GM19324 (cell line): ENCODE data around the gene JOSD2.

ENCODE experiments used
- ATAC-seq: cut with Tn5 transposase; IDR thresholded peaks from one replicate; pipeline ENCODE4 v1.9.1; 2021; ENCODE audit warnings: mild to moderate bottlenecking, moderate library complexity; ENCODE audit not compliant: unreplicated experiment, low FRiP score

Gene JOSD2

DNA sequence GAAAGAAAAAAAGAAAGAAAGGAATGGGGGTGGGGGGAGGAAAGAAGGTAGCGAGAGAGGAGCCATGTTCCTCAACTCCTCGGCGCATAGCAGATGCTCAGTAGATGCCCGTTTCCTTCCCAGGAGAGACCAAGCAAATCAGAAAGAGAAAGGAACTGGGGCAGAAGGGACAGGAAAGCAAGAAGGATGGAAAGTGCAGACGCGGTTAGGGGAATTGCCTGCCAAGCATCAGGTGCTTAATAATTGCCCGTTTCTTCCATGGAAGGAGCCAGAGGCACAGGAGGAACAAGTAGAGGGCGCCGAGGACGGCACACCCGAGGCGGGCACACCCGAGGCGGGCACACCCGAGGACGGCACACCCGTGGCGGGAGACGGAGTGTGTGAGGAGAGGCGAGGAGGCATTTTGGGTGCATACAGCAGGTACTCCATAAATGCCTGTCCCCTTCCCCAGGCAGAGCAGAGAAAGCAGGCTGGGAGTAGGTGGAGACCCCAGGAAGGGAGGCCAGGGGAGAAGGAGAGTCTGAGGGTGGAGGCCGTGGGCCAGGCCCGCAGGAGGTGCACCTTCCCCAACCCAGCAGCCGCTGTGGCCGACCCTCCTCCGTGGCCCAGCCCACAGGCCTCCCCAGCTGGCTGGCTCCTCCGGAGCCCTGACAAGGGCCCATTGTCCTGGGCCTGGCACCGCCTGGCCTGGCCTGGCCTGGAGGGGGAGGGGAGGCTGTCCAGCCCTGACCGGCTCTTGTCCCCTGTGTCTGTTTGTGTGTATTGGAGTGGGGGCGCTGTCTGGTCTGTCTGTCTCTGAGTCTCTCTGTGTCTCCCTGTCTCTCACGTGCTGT lies 14.6 kb downstream of the JOSD2 start:
- no peak for ATAC-seq

DNA sequence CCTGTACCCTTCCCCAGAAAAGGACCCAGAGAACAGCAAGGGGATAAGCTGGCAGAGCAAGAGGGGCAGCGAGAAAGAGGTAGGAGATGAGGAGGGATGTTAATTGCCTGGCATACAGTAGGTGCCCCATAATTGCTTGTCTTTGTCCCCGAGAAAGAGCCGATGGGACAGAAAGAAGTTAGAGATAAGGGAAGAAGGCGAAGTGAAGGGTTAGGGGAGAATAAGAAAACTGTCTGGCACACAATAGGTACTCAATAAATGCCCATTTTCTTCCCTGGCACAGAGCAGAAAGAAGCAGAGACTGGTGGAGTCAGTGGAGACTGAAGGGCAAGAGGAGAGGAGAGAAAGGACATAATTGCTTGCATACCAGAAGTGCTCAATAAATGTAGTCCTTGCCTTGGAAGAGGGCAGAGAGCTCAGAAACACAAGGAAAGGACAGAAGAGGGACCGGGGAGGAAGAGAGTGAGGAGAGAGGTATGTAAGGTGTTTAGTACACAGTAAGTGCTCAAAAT lies 15.9 kb downstream of the JOSD2 start:
- ATAC-seq = no peak

DNA sequence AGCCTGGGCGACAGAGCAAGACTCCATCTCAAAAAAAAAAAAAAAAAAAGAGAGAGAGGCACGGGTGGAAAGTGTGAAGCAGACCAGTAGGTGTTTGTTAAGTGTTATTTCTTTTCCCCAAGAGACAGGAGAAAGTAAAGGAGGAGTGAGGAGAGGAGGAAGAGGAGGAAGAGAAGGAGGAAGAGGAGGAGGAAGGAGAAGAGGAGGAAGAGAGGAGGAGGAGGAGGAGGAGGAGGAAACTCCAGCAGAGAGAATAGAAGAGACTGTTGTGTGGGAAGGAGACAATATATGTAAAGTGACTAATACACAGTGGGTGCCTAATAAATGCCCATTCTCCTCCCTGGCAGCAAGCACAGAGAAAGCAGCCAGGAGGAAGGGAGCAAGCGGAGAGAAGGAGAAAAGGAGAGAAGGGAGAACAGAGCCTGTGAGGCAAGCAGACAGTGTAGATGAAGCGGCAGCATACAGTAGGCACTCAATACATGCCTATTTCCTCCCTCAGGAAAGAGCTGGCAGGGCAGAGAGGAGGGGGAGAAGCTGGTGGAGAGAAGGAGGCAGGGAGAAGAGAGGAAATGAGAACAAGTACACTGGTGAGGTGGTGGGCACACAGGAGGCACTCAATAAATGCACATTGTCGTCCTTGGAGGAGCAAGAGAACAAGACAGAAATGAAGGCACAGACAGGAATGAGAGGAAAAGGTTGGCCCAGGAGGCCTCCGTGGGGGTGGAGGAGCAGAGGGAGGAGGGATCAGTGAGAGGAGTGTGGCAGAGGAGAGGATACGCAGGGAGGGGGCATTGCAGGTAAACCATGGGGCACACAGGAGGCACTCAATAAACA lies 16.6 kb downstream of the JOSD2 start:
- no peak for ATAC-seq

DNA sequence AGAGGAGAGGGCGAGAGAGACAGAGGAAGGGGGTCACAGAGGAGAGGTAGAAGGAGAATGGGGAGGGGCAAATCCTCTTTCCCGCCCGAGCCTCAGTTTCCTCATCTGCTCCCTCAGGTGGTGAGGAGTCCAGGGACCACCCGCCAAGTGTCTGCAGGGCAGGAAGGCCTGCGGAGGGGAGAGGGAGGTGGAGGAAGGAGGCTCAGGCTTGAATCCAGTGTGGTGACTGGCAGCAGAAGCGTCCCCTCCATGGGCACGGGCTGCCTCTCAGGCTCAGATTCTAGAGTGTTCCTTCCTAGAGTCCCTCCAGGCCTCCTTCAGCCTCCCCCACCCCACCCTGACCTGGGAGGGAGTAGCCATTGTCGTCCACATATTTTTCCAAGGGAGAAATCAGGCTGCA lies 17.8 kb downstream of the JOSD2 start:
- no peak for ATAC-seq

DNA sequence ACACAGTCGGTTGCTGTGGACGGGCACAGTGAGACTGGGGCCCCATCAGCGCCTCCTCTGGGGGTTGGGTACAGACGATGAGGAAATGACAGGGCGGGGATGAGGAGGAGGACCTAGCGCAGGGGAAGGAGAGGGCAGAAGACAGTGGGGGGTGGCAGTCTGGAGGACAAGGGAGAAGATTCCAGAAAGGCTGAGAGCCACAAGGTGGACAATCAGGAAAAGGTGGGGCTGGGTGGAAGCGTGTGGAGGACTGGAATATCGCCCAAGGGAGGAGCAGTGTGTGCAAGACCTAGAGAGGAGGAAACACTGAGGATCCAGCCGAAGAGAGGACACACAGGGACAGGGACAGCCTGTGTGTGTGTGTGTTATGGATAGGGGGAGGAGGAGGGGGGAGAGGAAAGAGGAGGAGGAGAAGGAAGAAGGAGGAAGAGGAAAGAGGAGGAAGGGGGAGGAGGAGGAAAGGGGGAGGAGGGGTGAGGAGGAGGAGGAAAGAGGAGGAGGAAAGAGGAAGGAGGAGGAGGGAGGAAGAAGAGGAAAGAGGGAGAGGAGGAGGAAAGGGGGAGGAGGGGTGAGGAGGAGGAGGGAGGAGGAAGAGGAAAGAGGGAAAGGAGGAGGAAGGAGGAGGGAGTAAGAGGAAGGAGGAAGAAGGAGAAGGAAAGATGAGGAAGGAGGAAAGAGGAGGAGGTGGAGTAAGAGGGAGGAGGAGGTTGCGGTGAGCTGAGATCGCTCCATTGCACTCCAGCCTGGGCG lies 18.5 kb downstream of the JOSD2 start:
- no peak for ATAC-seq

DNA sequence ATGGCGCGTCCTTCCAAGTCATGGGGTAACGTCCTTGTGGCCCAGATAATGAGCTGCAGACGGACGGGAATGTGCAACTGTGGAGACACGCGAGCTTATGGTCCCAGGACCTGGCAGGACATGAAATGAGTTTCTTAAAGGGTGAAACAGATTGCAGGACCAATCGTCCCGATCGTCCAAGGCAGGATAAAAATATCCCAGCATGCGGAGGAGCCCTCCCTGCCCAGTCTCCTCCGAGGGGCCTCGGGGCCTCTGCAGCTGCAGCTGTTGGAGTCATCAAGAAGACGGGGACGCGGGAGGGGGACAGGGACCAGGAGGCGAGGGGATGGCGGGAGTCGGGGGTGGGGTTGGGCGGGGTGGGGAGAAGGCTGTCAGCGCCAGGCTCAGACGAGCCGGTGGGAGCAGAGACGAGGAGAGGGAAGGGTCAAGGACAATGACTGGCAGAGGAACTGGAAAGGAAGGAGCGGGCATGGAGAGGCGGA lies 20.0 kb downstream of the JOSD2 start:
- no peak for ATAC-seq

DNA sequence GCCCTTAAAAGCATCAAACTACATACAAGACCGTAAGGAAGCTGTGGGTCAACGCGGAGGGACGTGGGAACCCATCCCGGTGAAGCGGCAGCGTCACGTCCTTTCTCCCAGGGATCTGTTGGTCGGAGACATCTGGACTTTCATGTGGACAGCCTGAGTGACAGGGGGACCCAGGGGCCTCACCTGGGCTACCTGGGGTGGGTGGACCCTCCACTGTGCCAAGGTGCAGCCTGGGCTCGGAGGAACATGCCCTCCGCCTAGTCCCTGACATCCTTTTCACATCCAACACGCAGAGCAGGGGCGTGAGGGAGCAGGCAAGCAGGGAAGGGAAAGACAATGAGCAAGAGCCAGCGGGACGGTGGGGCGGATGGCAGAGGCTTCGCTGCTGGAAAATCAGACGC lies 20.6 kb downstream of the JOSD2 start:
- no peak for ATAC-seq

DNA sequence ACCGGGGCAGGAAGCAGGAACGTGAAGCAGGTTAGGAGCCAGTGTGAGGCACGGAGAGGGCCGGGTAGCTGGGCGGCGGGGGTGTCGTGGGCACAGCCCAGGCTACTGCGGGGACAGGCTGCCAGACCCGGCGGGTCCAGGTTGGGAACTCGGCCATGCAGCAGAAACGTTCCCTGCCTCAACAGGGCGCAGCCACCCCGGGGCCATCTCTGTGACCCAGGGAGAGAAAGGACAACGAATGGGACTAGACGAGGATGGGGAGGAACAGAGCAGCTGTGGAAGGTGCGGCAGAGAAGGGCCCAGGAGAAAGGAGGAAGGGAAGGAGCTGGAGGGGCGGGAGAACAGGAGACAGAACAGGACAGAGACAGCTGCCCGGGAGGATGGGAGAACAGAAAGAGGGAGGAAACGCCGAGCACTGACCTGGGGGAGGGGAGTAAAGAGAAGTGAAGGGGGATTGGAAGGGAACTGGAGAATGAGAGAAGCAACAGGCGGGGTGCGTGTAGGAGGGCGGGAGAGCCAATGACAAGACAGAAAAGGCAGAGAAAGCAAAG lies 21.5 kb downstream of the JOSD2 start:
- ATAC-seq = no peak

DNA sequence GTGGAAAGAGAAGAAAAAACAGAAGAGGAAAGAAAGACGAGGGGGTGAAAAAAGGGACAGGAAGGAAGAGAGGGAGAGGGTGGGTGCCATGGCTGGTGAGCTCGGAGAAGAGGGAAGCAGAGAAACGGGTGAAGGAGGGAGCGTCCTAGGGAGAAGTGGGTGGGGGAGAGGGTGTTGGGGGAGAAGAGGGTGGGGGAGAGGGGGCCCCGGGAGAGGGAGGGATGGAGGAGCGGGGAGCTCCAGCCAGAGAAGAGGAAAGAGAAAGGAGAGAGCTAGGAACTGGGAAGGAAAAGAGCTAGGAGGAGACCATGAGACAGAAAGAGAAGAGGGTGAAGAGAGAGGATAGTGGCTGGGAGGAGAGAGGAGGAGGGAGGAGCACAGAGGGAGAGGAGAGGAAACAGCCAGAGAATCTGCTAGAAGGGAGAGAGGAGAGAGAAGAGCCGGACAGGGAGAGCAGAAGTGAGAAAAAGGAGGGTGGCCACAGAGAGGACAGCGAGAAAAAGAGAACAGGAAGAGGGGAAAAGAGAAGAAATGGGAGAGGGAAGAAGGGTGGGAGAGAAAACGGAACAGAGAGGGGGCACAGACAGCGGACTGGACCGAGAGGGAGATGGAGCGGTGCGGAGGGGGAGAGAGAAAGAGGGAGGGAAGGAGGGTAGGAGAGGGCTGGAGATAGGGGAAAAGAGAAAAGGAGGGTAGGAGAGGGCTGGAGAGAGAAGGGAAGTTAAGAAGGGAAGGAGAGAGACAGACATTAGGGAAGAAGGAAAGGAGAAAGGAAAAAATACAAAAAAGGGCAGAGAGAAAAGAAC lies 22.4 kb downstream of the JOSD2 start:
- ATAC-seq = no peak

DNA sequence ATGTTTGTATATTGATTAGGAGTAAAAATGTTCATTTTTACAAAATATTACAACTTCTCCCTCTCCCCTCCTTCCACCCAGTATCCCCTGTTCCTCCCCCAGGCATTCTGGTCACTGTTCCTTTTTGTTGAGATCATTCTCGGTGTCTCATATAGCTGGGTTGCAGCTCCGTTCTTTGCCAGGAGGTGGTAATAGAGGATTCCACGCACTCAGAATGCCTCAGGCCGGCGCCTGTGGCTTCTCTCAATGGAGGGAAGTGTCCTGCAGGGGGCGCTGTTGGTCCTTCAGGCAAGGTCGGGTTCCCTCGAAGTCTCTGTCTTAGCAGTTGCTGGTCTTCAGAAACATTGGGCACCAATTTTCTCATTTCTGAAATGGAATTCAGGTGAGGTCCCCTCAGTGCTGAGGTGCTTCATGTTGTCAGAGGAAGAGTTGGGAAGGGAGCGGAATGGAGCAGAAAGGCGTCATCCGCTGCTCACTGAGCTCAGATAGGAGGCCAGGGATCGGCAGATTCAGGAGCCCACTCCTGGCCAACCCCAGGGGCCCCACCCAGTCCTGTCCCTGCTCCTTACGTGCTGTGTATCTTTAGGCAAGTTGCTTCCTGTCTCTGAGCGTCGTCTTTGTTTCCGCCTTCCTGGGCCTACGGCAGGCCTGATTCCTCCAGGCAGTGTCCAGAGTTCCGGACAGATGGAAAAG lies 24.0 kb downstream of the JOSD2 start:
- no peak for ATAC-seq

DNA sequence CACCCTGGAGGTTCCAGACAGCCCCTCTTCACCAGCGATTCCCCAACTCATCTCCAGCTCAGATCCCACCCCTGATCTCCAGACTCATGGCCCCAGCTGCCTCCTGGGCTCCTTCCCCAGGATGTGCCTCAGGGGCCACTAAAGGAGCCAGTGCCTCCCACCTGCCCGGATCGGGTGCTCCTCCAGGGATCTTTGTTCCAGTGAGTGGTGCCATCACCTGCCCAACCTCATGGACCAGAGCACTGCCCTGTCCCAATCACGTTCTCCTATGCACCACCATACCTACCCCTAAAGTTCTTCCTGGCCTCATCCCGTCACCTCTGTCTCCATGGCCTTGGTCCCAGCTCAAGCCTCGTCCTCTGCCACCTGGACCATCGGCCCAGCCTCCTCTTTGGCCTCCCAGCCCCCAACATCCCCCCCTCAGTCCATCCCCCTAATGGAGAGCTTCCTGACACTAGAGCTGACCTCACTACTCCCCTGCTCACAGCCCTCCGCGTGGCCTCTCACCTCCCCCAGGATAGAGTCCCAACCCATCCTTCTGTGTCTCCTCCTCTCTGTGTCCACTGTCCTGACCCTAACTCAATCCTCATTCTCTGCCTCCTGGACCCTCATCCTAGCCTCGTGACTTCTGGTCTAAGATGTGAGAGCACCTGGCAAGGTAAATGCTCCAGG lies 25.6 kb downstream of the JOSD2 start:
- no peak for ATAC-seq

DNA sequence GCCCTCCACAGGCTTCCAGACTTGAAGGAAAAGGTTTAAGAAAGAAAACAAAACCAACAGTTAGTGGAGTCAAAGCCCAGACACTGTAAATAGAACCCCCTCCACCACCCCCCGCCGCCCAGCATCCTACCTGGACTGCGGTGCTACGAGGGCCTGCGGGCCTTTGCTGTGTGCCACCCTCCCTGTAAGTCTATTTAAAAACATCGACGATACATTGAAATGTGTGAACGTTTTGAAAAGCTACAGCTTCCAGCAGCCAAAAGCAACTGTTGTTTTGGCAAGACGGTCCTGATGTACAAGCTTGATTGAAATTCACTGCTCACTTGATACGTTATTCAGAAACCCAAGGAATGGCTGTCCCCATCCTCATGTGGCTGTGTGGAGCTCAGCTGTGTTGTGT lies 28.1 kb downstream of the JOSD2 start:
- ATAC-seq = no peak

DNA sequence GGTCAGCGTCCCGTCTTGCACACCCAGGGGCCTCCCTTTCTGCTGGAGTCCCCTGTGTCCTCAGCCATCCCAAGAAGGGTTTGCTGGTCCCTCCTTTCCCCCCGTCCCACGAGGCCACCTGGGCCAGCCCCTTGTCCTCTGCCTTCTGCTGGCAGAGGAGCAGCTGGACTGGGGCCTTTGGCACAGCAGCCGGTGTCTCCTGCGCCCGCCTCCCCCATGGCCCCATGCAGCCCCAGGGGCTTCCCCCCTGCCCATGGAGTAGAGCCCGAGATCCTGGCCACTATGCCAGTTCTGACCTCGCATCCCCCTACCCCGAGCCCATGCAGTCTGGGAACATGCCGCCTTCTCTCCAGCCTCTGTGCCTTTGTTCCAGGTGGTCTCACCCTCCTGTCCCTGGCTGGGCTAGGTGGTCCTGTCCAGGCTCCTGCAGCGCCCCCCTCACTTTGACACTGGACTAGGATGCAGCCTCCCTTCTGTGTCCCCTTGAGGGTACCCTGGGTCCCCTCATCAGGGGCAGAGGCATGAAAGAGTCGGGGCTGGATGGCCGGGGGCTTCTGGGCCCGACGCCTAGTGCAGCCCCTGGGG lies 28.6 kb downstream of the JOSD2 start:
- ATAC-seq = no peak

DNA sequence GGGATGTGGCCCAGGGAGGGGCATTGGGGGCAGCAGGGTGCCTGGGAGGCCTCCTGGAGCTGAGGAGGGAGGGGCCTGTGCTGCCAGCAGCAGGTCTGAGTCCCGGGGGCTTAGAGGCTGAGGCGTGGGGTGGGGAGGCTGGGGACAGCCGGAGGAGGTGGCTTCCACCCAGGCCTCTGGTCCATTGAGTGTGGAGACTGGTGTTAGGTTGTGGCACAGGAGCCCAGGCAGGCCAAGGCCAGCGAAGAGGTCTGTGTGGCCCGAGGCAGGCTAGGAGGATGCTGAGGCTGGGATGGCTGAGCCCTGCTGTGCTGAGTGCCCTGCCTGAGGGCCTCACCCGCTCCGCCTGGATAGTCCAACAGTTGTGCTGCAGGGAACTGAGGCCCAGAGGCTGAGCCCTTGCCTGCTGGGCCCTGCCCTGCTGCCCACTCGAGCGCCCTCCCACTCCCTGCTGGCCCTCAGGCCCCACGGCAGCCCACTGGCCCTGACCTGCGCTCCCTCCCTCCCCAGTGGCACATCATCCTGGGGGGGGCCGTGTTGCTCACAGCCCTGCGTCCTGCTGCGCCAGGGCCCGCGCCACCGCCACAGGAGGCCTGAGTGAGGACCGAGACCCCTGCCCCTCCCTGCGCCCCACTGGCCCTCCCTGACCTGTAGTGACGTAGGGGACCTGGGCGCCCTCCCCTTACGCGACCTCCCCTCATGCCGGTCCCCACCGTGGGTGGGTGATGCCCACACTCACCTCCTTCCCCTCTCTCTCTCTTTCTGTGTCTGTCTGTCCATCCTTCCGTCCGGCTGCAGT lies 29.4 kb downstream of the JOSD2 start:
- no peak for ATAC-seq

DNA sequence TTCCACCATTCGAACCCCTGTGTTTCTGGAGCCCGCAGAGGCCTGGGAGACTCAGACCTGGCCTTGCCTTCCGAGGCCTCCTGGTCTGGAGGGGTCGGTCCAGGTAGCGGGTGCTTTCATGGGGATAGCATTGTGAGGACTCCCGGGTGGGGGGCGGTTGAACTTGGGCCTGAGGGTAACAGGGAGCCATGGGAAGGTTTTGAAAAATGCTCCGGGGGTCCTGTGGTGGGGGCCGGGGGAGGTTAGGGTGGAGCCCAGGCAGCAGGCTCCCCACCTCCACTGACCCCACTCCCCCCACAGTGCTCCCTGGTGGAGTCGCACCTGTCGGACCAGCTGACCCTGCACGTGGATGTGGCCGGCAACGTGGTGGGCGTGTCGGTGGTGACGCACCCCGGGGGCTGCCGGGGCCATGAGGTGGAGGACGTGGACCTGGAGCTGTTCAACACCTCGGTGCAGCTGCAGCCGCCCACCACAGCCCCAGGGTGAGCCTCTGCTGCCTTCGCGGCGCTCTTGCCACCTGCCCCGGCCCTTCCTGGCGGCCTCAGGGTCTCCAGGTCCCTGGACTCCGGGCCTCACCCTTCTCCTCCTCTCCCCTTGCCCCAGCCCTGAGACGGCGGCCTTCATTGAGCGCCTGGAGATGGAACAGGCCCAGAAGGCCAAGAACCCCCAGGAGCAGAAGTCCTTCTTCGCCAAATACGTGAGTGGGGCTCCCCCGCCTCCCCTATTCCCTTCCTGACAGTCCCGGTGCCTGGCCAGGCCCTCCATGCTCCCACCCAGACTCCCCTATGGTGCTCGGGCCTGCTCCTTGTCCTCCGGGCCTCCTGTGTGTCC lies 30.5 kb downstream of the JOSD2 start:
- ATAC-seq = no peak

DNA sequence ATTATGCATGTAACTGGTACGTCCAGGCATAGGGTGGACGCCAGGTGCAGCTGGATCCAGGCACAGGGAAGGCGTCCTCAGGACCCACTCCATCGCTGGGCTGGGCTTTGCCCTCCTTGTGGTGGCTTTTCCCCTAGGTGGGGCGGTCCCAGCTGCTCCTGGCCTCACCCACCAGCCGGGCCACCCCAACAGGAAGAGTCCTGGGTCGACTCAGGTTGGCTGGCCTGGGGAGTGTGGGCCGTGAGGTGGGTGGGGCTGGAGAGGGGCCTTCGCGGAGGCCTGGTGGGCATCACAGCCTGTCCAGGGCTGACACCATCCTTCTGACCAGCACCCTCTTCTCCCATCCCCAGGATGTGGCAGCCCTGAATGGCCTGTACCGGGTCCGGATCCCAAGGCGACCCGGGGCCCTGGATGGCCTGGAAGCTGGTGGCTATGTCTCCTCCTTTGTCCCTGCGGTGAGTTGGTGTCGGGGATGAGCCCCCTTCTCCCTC lies 31.2 kb downstream of the JOSD2 start:
- ATAC-seq = no peak
